ENCODE results near the gene BAIAP2.

BAIAP2 gene

DNA sequence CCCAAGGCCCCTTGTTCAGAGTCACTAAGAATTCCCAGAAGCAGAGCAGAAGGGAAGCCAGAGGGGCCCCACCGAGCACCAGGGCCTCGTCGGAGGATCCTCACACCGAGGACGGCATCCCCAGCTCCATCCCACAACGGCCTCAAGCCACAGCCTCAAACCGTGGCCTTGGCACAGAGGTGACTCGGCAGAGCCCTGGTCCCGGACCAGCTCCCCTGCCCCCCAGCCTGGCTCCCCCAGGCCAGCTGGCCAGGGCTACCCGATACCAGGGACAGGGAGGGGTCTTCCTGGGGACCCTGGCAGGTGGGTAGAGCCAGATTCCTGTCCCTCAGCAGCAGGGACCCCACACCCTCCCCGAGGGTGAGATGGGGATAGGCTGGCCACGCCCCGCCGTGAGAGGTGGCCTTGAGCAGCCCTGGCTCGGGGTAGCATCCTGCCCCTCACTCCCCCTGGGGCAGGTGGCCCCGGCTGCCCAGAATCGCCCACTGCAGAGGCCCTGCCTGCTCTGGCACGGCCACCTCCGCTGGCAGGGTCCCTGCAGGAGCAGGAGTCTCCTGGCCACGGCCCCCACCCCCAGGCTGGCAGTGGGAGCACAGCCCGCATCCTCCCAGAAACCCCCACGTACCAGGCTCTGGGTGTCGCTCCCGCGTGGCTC, 124.8 kb downstream of the BAIAP2 start:
- peaks cover 36 to 49% of the 10 kb centered on the region in 2 experiments for H3K4me1 ChIP-seq (ENCODE audit: control insufficient read depth in 1 of 2, insufficient read depth in 1 of 2, low read depth in 1 of 2, low read length in 1 of 2)
- H3K4me3 ChIP-seq (ENCODE audit: low read depth in 1 of 2, low read length in 1 of 2), result peak overlapping the region; percentile 89 to 96
- peaks cover 18% of the 10 kb centered on the region for H3K27me3 ChIP-seq
- H3K36me3 ChIP-seq, result peaks cover 8% of the 10 kb centered on the region
- no peaks in the 10 kb centered on the region for H3K9me3 ChIP-seq
- H3K27ac ChIP-seq, result peak overlapping the region; percentile 96
- TF ChIP-seq, protein P1, sequence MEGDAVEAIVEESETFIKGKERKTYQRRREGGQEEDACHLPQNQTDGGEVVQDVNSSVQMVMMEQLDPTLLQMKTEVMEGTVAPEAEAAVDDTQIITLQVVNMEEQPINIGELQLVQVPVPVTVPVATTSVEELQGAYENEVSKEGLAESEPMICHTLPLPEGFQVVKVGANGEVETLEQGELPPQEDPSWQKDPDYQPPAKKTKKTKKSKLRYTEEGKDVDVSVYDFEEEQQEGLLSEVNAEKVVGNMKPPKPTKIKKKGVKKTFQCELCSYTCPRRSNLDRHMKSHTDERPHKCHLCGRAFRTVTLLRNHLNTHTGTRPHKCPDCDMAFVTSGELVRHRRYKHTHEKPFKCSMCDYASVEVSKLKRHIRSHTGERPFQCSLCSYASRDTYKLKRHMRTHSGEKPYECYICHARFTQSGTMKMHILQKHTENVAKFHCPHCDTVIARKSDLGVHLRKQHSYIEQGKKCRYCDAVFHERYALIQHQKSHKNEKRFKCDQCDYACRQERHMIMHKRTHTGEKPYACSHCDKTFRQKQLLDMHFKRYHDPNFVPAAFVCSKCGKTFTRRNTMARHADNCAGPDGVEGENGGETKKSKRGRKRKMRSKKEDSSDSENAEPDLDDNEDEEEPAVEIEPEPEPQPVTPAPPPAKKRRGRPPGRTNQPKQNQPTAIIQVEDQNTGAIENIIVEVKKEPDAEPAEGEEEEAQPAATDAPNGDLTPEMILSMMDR (IDR thresholded peaks at IDR 0.05), result no peak

DNA sequence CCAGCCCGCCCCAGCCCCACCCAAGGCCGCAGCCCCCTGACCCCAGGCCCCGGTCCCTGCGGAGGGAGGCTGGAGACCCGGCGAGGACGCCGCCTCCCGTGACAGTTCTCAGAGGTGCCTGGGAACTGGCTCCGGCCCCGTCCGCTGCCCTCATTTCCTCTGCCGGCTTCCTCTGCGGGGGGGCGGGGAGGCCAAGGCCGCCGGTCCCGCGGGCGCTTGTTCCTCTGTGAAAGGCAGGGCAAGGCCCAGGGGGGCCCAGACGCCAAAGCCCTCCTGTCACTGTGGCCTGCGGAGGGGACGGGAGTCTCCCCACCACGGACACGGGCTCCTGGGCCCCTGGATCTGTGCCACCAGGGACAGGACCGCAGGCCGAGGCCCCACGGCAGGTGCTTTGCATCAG, 125.4 kb downstream of the BAIAP2 start:
- H3K27me3 ChIP-seq, result peaks cover 24% of the 10 kb centered on the region
- H3K4me1 ChIP-seq (ENCODE audit: control insufficient read depth in 1 of 2, insufficient read depth in 1 of 2, low read depth in 1 of 2, low read length in 1 of 2), result peaks cover 33 to 44% of the 10 kb centered on the region in 2 experiments
- H3K36me3 ChIP-seq, result peaks cover 8% of the 10 kb centered on the region
- peak overlapping the region; percentile 96 for H3K27ac ChIP-seq
- peak overlapping the region; percentile 89 to 96 for H3K4me3 ChIP-seq (ENCODE audit: low read depth in 1 of 2, low read length in 1 of 2)
- TF ChIP-seq, protein P1 (IDR thresholded peaks at IDR 0.05), result peak; percentile 18
- H3K9me3 ChIP-seq, result no peaks in the 10 kb centered on the region

DNA sequence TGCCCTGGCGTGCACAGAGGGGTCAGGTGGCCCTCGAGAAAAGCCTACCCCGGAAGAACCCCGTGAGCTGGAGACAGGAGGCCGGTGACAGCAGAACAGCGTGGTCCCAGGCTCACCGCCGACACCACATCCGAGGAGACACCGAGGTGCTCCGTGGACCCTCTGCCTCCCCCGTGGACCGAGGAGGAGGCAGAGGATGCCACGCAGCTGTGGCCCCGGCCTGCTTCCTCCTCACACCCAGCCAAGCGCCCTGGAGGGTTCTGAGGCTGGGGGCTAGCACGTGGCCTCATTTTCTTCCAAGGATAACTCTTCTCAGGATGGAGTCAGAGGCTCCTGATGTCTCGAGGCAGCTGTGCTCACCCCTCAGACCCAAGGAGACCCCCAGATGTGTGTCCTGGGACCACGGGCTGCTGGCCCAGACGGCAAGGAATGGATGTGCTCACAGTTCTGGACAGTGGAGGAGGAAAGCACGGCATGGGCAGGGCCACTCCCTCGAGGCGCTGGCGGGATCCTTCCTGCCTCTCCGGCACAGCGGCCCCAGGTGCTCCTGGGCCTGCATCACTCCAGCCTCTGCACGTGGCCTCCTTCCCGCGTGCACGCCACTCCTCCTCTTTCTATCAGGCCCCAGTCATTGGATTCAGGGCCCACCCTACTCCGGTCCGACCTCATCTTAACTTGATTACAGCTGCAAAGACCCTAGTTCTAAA, 125.9 kb downstream of the BAIAP2 start:
- Histone ChIP-seq H3K9me3 (no peaks in the 10 kb centered on the region), H3K36me3 (peaks cover 8% of the 10 kb centered on the region), H3K27me3 (peaks cover 29% of the 10 kb centered on the region), H3K27ac (peak overlapping the region; percentile 96), H3K4me1 (ENCODE audit: control insufficient read depth in 1 of 2, insufficient read depth in 1 of 2, low read depth in 1 of 2, low read length in 1 of 2) (peaks cover 38 to 48% of the 10 kb centered on the region in 2 experiments), H3K4me3 (ENCODE audit: low read depth in 1 of 2, low read length in 1 of 2) (peak overlapping the region; percentile 89 to 96)
- TF ChIP-seq, protein P1 (IDR thresholded peaks at IDR 0.05), result no peak

DNA sequence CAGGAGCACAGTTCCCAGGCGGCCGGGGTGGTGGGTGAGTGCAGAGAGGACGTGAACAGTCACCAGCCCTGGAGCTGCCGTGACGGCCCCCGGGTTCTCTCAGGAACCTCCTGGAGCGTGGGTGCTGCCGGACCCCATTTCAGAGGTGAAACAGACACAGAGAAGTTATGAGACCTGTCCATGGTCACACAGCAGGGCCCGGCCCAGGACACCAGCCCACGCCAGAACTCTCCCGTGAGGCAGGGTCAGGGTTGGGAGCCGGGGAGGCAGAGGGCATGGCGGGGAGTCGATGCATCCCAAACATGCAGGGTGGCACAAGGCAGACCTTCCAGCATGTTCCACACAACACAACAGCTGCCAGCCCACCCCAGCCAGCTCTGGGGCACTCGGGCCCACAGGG, 126.6 kb downstream of the BAIAP2 start:
- Histone ChIP-seq H3K9me3 (no peaks in the 10 kb centered on the region), H3K36me3 (peaks cover 8% of the 10 kb centered on the region), H3K27ac (peak overlapping the region; percentile 96), H3K4me1 (ENCODE audit: control insufficient read depth in 1 of 2, insufficient read depth in 1 of 2, low read depth in 1 of 2, low read length in 1 of 2) (peaks cover 38 to 49% of the 10 kb centered on the region in 2 experiments), H3K27me3 (peaks cover 35% of the 10 kb centered on the region), H3K4me3 (ENCODE audit: low read depth in 1 of 2, low read length in 1 of 2) (no peak overlapping the region)
- TF ChIP-seq, protein P1 (IDR thresholded peaks at IDR 0.05), result no peak

DNA sequence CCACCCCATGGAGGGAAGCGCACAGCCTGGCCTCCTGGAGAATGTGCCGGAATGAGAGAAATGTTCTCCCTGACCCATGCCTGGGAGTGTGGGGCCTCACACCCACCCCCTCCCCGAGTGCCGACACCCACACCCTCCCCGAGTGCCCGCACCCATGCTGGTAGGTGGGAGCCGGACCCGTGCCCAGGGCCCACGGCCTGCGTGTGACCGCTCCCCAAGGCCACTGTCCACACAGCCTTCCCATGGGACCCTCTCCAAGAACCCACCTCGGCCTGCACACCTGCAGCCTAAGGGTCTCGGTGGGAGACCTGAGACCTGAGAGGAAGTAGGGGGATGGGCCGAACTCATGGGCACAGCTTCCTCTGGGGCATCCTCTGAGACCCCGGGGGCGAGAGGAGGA, 127.0 kb downstream of the BAIAP2 start:
- H3K4me3 ChIP-seq (ENCODE audit: low read depth in 1 of 2, low read length in 1 of 2), result no peak overlapping the region
- no peaks in the 10 kb centered on the region for H3K9me3 ChIP-seq
- H3K36me3 ChIP-seq, result peaks cover 8% of the 10 kb centered on the region
- TF ChIP-seq, protein P1 (IDR thresholded peaks at IDR 0.05), result no peak
- no peak overlapping the region for H3K27ac ChIP-seq
- peaks cover 39% of the 10 kb centered on the region for H3K27me3 ChIP-seq
- H3K4me1 ChIP-seq (ENCODE audit: control insufficient read depth in 1 of 2, insufficient read depth in 1 of 2, low read depth in 1 of 2, low read length in 1 of 2), result peaks cover 38 to 47% of the 10 kb centered on the region in 2 experiments
